Renal pelvis (tissue), 12 donors: ENCODE measurements around the gene OR51G2. TPM values are rescaled to one million over a fixed set of nuclear protein-coding genes. Genes with fewer than 3 reads are reported as not detected.
"Not testable (repeated sequence)": the region's sequence is repeated elsewhere in the genome, so short reads cannot be mapped to it uniquely, and the experiment has no call there.

Source experiments
- DNase-seq: peaks from one replicate; pipeline ENCODE4 v3.0.0-alpha.2; 2013
- long read RNA-seq, 16 experiments: transcript quantifications; one replicate each; lab custom pipeline, GENCODE V29; 2026
- polyA plus RNA-seq, 3 donors: library from polyadenylated mRNA; unstranded; fragments of 120-200 nt; gene quantifications; one replicate each; pipeline ENCODE4 v1.2.1, GENCODE V29; 2013; ENCODE audit not compliant: insufficient read length in 3 of 3

OR51G2 gene
- polyA plus RNA-seq: not detected
- long read RNA-seq, donor 1: 0 reads
- long read RNA-seq, donor 2: 0 reads
- long read RNA-seq, donor 3: 0 reads
- long read RNA-seq, donor 4: 0 reads
- long read RNA-seq, donor 5: 0 reads
- long read RNA-seq, donor 6: 0 reads
- long read RNA-seq, donor 7: 0 reads
- long read RNA-seq, donor 8: 0 reads
- long read RNA-seq, donor 9: 0 reads
- long read RNA-seq, donor 10: 0 reads
- long read RNA-seq, donor 11: 0 reads
- long read RNA-seq, donor 12: 0 reads
- long read RNA-seq, donor 13: 0 reads
- long read RNA-seq, donor 14: 0 reads
- long read RNA-seq, donor 15: 0 reads
- long read RNA-seq, donor 16: 0 reads

DNA sequence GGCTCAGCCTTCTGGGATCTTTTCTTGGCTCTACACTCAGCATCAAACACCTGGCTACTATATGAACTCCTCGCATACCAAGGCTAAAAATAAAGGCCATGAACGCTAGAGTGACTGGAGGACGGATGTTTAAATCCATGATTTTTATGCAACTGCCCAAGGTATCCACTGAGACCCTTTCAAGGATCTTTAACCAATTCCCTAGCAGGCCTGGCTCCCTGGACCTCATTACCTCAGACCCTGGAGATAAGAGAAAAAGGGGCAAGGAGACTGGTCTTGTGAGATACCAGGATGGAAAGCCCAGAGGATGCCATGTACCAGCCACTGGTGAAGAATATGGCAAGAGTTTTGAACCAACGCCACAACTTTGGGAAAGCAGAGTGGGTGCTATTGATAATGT is at the start of gene OR51G2:
TSS of gene OR51G2 (minus strand) at position 101 of the 400 bp plus-strand sequence. CDS start 3,687 bp downstream, outside the sequence.
- no peak for DNase-seq

GRCh38 chr11:4962816-4963215 is 43.7 kb upstream of the OR51G2 start:
- no peak for DNase-seq

DNA sequence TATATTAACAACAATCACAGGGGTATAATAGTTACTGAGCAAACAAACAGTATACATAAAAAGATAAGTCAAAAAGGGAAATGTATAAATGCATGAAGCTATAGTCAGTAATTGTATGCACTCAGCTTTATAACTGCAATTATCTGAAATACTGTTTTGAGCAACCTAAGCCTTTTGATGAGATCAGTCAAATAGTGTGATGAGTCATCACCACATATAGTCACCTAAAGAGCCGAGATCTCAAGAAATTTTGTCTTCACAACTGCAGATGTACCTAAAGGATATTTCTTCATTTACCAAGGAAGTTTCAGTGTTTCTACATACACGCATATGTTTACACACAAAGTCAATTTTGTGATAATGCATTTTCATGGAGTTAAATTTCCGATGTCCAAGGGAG is 41.7 kb upstream of the OR51G2 start:
- no peak for DNase-seq

- no peak for DNase-seq
Observed at GRCh38 chr11:4957396-4957795, 38.2 kb upstream of the OR51G2 start.

DNA sequence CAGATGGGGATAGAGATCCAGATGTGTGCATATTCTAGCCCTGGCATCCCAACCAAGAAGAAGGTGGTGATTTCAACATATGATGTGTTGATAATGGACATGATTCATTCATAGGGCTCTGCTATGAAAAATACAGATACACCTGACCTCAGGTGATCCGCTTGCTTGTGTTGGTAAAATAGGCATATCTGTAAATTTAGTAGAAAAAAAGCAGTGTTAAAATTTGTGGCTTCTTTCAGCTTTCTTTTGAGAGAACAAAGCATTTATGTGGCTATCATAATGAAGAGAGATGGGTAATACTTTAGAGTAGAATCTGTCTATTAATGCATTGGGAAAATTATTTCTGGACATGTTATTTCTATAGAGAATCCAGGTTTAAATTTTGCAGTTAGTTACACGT is 36.5 kb upstream of the OR51G2 start, which contains the start of gene OR51A2:
TSS of gene OR51A2 (minus strand) at position 101 of the 400 bp plus-strand sequence. CDS start at position 101, 0 bp downstream.
- DNase-seq: not testable (repeated sequence)

- DNase-seq: no peak
Observed at GRCh38 chr11:4947505-4947904, 28.4 kb upstream of the OR51G2 start, which contains the start of gene OR51A4. TSS of gene OR51A4 (minus strand) at chr11:4947605. CDS start at chr11:4947100, 505 bp downstream.

- DNase-seq: no peak
Observed at GRCh38 chr11:4936745-4937144, 17.6 kb upstream of the OR51G2 start.

GRCh38 chr11:4932751-4933150 is 13.6 kb upstream of the OR51G2 start:
- no peak for DNase-seq

DNA sequence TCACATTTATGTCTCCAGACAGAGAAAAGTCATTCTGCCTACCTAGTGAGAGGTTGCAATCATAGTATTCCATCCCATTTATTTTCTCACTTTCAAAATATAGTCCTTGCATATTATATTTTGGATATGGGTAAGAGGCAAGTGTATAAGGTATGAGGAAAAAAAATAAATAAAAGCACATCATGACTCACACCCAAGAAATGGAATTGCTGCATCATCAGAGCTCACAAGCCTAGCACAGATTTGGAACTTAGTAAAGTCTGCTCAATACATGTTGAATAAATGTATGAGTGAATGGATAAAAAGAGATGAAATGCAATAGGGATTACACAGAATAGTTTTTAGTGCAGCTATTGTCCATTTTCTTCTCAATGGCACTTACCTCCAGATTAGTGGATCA is 7.5 kb upstream of the OR51G2 start:
- DNase-seq: no peak

DNA sequence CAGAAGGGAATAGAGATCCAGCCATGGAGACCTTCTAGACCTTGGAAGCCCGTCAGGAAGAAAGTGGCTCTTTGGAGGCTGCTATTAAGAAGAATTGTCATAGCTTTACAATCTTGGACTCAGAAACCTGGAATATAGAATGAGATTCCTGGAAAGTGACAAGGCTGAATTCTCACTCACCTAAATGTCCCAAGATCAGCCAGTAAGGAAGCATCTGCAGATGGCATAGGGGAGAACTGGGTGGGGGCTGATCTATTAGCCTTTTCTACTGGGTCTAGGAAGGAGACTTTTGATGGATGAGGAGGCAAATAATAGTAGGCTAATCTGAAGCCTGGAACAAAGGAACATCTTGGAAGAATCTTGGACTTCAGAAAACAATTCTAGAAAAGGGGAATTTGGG is 5.1 kb upstream of the OR51G2 start, which contains the start of gene OR51G1:
TSS of gene OR51G1 (minus strand) at position 101 of the 400 bp plus-strand sequence. CDS start at position 101, 0 bp downstream.
- no peak for DNase-seq

- no peak for DNase-seq
Observed at GRCh38 chr11:4922304-4922703, 3.2 kb upstream of the OR51G2 start.

DNA sequence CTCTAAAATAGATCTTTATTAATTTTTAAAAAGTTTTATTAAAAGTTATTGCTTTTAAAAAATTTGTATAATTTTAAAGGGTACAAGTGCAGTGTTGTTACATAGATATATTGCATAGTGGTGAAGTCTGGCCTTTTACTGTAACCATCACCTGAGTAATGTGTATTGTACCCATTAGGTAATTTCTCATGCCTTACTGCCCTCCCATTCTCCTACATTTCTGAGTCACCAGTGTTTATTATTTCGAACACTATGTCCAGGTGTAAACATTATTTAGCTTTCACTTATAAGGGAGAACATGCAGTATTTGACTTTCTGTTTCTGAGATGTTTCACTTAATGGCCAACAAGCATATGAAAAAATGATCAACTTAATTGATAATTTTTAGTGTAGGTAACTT is 2.6 kb upstream of the OR51G2 start:
- no peak for DNase-seq

GRCh38 chr11:4916581-4916980 is 2.6 kb downstream of the OR51G2 start:
- peak; percentile 8 for DNase-seq

DNA sequence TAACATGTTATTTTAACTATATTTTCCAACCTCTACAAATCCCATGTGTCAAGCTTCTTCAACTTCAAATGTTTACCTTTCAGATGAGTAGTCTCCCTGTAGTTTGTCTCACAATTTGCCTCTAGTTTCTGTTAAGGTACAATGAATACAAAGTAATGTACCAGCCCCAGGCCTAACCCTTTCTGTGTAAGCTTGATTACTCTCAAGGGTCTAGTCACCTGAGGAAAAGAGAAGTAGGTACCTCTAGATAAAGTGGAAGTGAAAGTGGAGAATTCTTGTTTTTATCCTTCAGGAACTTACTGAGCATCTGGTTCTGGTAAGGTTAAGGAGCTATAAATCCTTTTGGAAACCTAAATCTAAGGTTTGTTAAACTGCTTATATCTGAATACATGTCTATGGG is 15.7 kb downstream of the OR51G2 start, which contains the start of gene OR51A7:
TSS of gene OR51A7 (plus strand) at position 300 of the 400 bp plus-strand sequence. CDS start 3,587 bp downstream, outside the sequence.
- no peak for DNase-seq

DNA sequence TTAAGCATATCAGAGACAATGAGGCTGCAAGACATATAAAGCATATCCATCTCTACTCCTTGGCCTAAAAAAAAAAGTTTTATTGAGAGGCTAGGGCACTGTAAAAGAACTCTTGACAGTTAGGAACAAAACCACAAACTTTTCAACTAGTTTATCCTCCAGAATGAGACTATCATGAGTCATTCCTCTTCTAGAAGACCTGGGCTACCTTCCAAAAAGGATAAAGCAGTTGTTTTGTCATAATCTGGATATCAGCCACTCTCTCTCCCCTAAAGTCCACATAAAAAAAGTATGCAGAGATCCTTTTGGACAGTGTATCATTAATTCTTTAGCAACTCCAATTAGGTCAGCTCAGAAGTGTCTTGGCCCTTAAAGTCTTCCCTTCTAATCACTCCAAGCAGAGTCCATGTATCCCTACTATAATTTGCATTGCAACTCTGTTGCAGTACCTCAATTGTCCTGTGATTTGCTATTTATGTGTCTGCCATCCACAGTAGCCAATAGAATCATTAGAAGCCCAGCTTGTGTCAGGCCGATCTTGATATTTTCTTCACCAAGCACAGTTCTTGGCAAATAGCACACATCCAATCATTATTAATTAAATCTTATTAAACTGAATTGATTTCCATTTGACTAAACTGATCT is 27.0 kb downstream of the OR51G2 start:
- no peak for DNase-seq

GRCh38 chr11:4890279-4890678 is 28.9 kb downstream of the OR51G2 start:
- no peak for DNase-seq

DNA sequence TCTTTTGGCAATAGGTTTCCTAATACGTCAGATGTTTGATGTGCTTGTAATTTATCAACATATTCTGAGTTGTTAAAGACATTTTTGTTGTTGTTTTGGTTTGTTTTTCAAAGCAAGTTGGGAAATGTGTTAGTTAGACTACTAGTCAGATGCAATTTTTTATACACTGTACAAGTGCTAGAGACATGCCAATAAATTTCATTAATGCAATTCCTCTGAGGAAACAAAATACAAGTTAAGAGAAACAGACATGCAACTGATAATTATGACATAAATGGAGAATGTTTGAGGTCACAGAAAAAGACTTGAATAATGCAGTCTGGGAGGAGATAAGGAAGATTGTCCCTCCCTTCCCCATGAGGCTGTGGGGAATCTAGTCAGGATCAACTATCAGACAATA is 31.6 kb downstream of the OR51G2 start:
- DNase-seq: no peak

DNA sequence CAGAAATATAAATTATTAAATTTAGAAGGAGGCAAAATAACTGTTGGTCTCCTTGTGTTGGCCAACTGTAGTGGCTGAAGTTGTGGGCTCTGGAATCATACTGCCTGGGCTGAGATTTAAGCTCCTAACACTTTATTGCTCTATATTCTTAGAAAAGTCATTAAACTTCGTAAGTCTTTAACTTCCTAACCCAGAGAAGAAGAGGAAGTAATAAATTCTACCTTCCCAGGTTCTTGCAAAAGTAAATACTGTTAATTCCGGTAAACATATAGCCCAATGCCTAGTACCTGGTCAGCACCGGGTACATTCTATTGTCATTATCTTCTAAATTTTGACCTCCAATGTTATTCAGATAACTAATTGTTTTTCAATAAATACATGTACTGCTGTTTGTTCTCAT is 33.0 kb downstream of the OR51G2 start:
- DNase-seq: no peak

GRCh38 chr11:4884361-4884760 is 34.8 kb downstream of the OR51G2 start:
- no peak for DNase-seq

GRCh38 chr11:4882543-4882942 is 36.6 kb downstream of the OR51G2 start:
- DNase-seq: no peak

DNA sequence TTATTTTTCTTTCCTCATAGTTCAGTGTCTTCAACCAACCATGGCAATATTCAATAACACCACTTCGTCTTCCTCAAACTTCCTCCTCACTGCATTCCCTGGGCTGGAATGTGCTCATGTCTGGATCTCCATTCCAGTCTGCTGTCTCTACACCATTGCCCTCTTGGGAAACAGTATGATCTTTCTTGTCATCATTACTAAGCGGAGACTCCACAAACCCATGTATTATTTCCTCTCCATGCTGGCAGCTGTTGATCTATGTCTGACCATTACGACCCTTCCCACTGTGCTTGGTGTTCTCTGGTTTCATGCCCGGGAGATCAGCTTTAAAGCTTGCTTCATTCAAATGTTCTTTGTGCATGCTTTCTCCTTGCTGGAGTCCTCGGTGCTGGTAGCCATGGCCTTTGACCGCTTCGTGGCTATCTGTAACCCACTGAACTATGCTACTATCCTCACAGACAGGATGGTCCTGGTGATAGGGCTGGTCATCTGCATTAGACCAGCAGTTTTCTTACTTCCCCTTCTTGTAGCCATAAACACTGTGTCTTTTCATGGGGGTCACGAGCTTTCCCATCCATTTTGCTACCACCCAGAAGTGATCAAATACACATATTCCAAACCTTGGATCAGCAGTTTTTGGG is 37.2 kb downstream of the OR51G2 start, which contains the start of gene OR51T1:
TSS of gene OR51T1 (plus strand) at position 41 of the 641 bp plus-strand sequence. CDS start at position 41, 0 bp downstream.
- DNase-seq: peak; percentile 17

GRCh38 chr11:4881188-4881587 is 38.0 kb downstream of the OR51G2 start:
- DNase-seq: no peak
